ENCODE measurements around the gene TLCD3A.
"Not testable (repeated sequence)": the region's sequence is repeated elsewhere in the genome, so short reads cannot be mapped to it uniquely, and the experiment has no call there.

TLCD3A gene

GRCh38 chr17:718075-718474, 14.3 kb upstream of the TLCD3A start:
- DNase-seq, result no peak

GRCh38 chr17:720706-721539, 11.5 kb upstream of the TLCD3A start:
- DNase-seq, result no peak

GRCh38 chr17:721540-721937, 10.9 kb upstream of the TLCD3A start:
- no peak for DNase-seq

GRCh38 chr17:725084-725483, 7.3 kb upstream of the TLCD3A start:
- DNase-seq, result no peak

- DNase-seq, result no peak
These were observed 6.7 kb upstream of the TLCD3A start for GRCh38 chr17:725746-726145.

GRCh38 chr17:726271-726919, 6.0 kb upstream of the TLCD3A start:
- no peak for DNase-seq

GRCh38 chr17:728911-729310, 3.5 kb upstream of the TLCD3A start:
- no peak for DNase-seq

- DNase-seq, result no peak
These were observed 741 bp upstream of the TLCD3A start for GRCh38 chr17:731644-732066.

- no peak for DNase-seq
These were observed 715 bp downstream of the TLCD3A start for GRCh38 chr17:732902-733720.

GRCh38 chr17:733743-734142, 1.3 kb downstream of the TLCD3A start:
- DNase-seq, result no peak

GRCh38 chr17:737561-738113, 5.2 kb downstream of the TLCD3A start:
- no peak for DNase-seq

GRCh38 chr17:740240-741017, 8.0 kb downstream of the TLCD3A start:
- no peak for DNase-seq

GRCh38 chr17:742147-742793, 9.9 kb downstream of the TLCD3A start:
- DNase-seq, result no peak

- no peak for DNase-seq
These were observed 10.7 kb downstream of the TLCD3A start for GRCh38 chr17:743139-743538.

- DNase-seq, result no peak
These were observed 12.5 kb downstream of the TLCD3A start for GRCh38 chr17:744937-745336.

- DNase-seq, result no peak
These were observed 13.0 kb downstream of the TLCD3A start for GRCh38 chr17:745406-745805.

- DNase-seq, result no peak
These were observed 13.8 kb downstream of the TLCD3A start for GRCh38 chr17:746181-746580.

- no peak for DNase-seq
These were observed 14.6 kb downstream of the TLCD3A start for GRCh38 chr17:746783-747629.

- not testable (repeated sequence) for DNase-seq
These were observed 16.2 kb downstream of the TLCD3A start for GRCh38 chr17:748604-749003.

- not testable (repeated sequence) for DNase-seq
These were observed 17.0 kb downstream of the TLCD3A start for GRCh38 chr17:749359-749758.
